Chondrocyte (in vitro differentiated cells): ENCODE data around the gene HIKESHI. TPM values are rescaled to one million over a fixed set of nuclear protein-coding genes. Genes with fewer than 3 reads are reported as not detected.

Source experiments
- DNase-seq: peaks from one replicate; pipeline ENCODE4 v3.0.0; 2021; ENCODE audit warnings: mixed read lengths, low spot score
- H3K27ac Mint-ChIP-seq: one replicate; pipeline ENCODE4 v1.8.0; 2021; ENCODE audit warnings: mild to moderate bottlenecking, moderate library complexity, mixed read lengths; ENCODE audit not compliant: unreplicated experiment
- H3K27me3 Mint-ChIP-seq: 2 replicates; pipeline ENCODE4 v1.8.0; 2021; ENCODE audit warnings: low read depth, mixed read lengths
- H3K36me3 Mint-ChIP-seq: 2 replicates; pipeline ENCODE4 v1.8.0; 2021; ENCODE audit warnings: low read depth, mixed read lengths
- H3K4me1 Mint-ChIP-seq: 2 replicates; pipeline ENCODE4 v1.8.0; 2021; ENCODE audit warnings: low read depth, mild to moderate bottlenecking, mixed read lengths
- H3K4me3 Mint-ChIP-seq: one replicate; pipeline ENCODE4 v1.8.0; 2021; ENCODE audit warnings: mild to moderate bottlenecking, moderate library complexity, mixed read lengths; ENCODE audit not compliant: unreplicated experiment
- H3K9me3 Mint-ChIP-seq: 2 replicates; pipeline ENCODE4 v1.8.0; 2021; ENCODE audit warnings: low read depth, mixed read lengths
- CTCF ChIP-seq: fragments of 200-600 bp; sonication (generic); IDR thresholded peaks from 2 replicates; pipeline ENCODE4 v1.5.0; 2021; ENCODE audit warnings: antibody characterized with exemption, mild to moderate bottlenecking, moderate library complexity
- total RNA-seq: library from RNA; stranded (reverse); gene quantifications from 3 replicates; pipeline ENCODE4 v1.2.1, GENCODE V29; 2021

HIKESHI gene
- total RNA-seq, 1 donor from 2014 or later = 34.5 TPM

GRCh38 chr11:86386283-86386682 is 84.2 kb downstream of the HIKESHI start:
- Mint-ChIP-seq H3K36me3 (no peaks in the 10 kb centered on the region), H3K9me3 (no peaks in the 10 kb centered on the region), H3K27ac (no peak overlapping the region), H3K27me3 (no peaks in the 10 kb centered on the region), H3K4me3 (no peak overlapping the region), H3K4me1 (peaks cover 7% of the 10 kb centered on the region)
- no peak for DNase-seq
- no peak for TF ChIP-seq CTCF

GRCh38 chr11:86386746-86387145 is 84.7 kb downstream of the HIKESHI start:
- H3K36me3 Mint-ChIP-seq = no peaks in the 10 kb centered on the region
- no peak for DNase-seq

GRCh38 chr11:86388198-86388597 is 86.2 kb downstream of the HIKESHI start:
- Mint-ChIP-seq H3K27ac (no peak overlapping the region), H3K4me3 (no peak overlapping the region), H3K36me3 (no peaks in the 10 kb centered on the region), H3K4me1 (peaks cover 7% of the 10 kb centered on the region), H3K9me3 (no peaks in the 10 kb centered on the region), H3K27me3 (no peaks in the 10 kb centered on the region)
- no peak for DNase-seq
- no peak for TF ChIP-seq CTCF

More at GRCh38 chr11:86386746-86387145, 84.7 kb downstream of the HIKESHI start:
- H3K4me1 Mint-ChIP-seq = peaks cover 7% of the 10 kb centered on the region
- TF ChIP-seq CTCF = no peak
- no peaks in the 10 kb centered on the region for H3K27me3 Mint-ChIP-seq
- H3K9me3 Mint-ChIP-seq = no peaks in the 10 kb centered on the region
- no peak overlapping the region for H3K4me3 Mint-ChIP-seq
- no peak overlapping the region for H3K27ac Mint-ChIP-seq

- no peak overlapping the region for H3K4me3 Mint-ChIP-seq
- H3K36me3 Mint-ChIP-seq = no peaks in the 10 kb centered on the region
- peaks cover 11% of the 10 kb centered on the region for H3K4me1 Mint-ChIP-seq
- no peak for DNase-seq
- no peak overlapping the region for H3K27ac Mint-ChIP-seq
- no peaks in the 10 kb centered on the region for H3K9me3 Mint-ChIP-seq
- TF ChIP-seq CTCF = no peak
- no peaks in the 10 kb centered on the region for H3K27me3 Mint-ChIP-seq
These were observed 88.4 kb downstream of the HIKESHI start for GRCh38 chr11:86390487-86390886.

GRCh38 chr11:86395061-86395551 is 93.1 kb downstream of the HIKESHI start:
- Mint-ChIP-seq H3K4me1 (peaks cover 27% of the 10 kb centered on the region), H3K36me3 (peaks cover 3% of the 10 kb centered on the region), H3K4me3 (peak overlapping the region; percentile 47), H3K9me3 (no peaks in the 10 kb centered on the region), H3K27ac (peak overlapping the region; percentile 91), H3K27me3 (no peaks in the 10 kb centered on the region)
- DNase-seq = no peak
- TF ChIP-seq CTCF = no peak

Other genes with a start within 250 kb of the HIKESHI start
- 319 to 358 TPM (median 328 TPM) in 3 replicates for gene PICALM, start 233.2 kb upstream of the HIKESHI start, total RNA-seq
- gene EED, start 57.5 kb upstream of the HIKESHI start, total RNA-seq = 13.8 to 22.8 TPM (median 14.1 TPM) in 3 replicates
- gene CCDC81, start 72.6 kb downstream of the HIKESHI start, total RNA-seq = 1.7 to 9.6 TPM (median 8.5 TPM) in 3 replicates